Renal pelvis (tissue), 4 donors: ENCODE measurements around the gene SAMD4A. TPM values are rescaled to one million over a fixed set of nuclear protein-coding genes. Genes with fewer than 3 reads are reported as not detected.
"Not testable (repeated sequence)": the region's sequence is repeated elsewhere in the genome, so short reads cannot be mapped to it uniquely, and the experiment has no call there.

Source experiments
- DNase-seq: peaks from one replicate; pipeline ENCODE4 v3.0.0-alpha.2; 2013
- polyA plus RNA-seq, 3 donors: library from polyadenylated mRNA; unstranded; fragments of 120-200 nt; gene quantifications; one replicate each; pipeline ENCODE4 v1.2.1, GENCODE V29; 2013; ENCODE audit not compliant: insufficient read length in 3 of 3

Gene SAMD4A
- polyA plus RNA-seq, 3 donors: 8.3 to 12.8 (median 11.9) TPM

GRCh38 chr14:54724676-54725325 is 157.9 kb downstream of the SAMD4A start:
- DNase-seq: no peak

GRCh38 chr14:54725998-54726397 is 159.1 kb downstream of the SAMD4A start:
- no peak for DNase-seq

GRCh38 chr14:54727929-54728328 is 161.0 kb downstream of the SAMD4A start:
- no peak for DNase-seq

GRCh38 chr14:54728700-54729527 is 162.0 kb downstream of the SAMD4A start:
- DNase-seq: no peak

- DNase-seq: no peak
These were observed 163.4 kb downstream of the SAMD4A start for GRCh38 chr14:54730156-54730961.

GRCh38 chr14:54734966-54735365 is 168.0 kb downstream of the SAMD4A start:
- no peak for DNase-seq

GRCh38 chr14:54735424-54735823 is 168.5 kb downstream of the SAMD4A start:
- no peak for DNase-seq

- no peak for DNase-seq
These were observed 170.3 kb downstream of the SAMD4A start for GRCh38 chr14:54737132-54737711.

GRCh38 chr14:54738009-54738408 is 171.1 kb downstream of the SAMD4A start:
- no peak for DNase-seq

- no peak for DNase-seq
These were observed 172.6 kb downstream of the SAMD4A start for GRCh38 chr14:54739514-54739913.

- DNase-seq: no peak
These were observed 175.8 kb downstream of the SAMD4A start for GRCh38 chr14:54742492-54743350.

GRCh38 chr14:54743382-54743781 is 176.5 kb downstream of the SAMD4A start:
- DNase-seq: no peak

- no peak for DNase-seq
These were observed 179.1 kb downstream of the SAMD4A start for GRCh38 chr14:54746019-54746418.

GRCh38 chr14:54747616-54748015 is 180.7 kb downstream of the SAMD4A start:
- no peak for DNase-seq

GRCh38 chr14:54749180-54749579 is 182.3 kb downstream of the SAMD4A start:
- DNase-seq: no peak

GRCh38 chr14:54749727-54750126 is 182.8 kb downstream of the SAMD4A start:
- no peak for DNase-seq

- not testable (repeated sequence) for DNase-seq
These were observed 185.7 kb downstream of the SAMD4A start for GRCh38 chr14:54752611-54753010.

GRCh38 chr14:54753396-54753795 is 186.5 kb downstream of the SAMD4A start:
- DNase-seq: not testable (repeated sequence)

GRCh38 chr14:54754116-54754622 is 187.2 kb downstream of the SAMD4A start:
- DNase-seq: no peak

- no peak for DNase-seq
These were observed 187.9 kb downstream of the SAMD4A start for GRCh38 chr14:54754623-54755386.
